ENCODE measurements around the gene KCNIP3. TPM values are rescaled to one million over a fixed set of nuclear protein-coding genes. Genes with fewer than 3 reads are reported as not detected.

KCNIP3 gene
- total RNA-seq, 4 donors from 2014 or later = 5.2 to 20.4 (median 11.4) TPM

DNA sequence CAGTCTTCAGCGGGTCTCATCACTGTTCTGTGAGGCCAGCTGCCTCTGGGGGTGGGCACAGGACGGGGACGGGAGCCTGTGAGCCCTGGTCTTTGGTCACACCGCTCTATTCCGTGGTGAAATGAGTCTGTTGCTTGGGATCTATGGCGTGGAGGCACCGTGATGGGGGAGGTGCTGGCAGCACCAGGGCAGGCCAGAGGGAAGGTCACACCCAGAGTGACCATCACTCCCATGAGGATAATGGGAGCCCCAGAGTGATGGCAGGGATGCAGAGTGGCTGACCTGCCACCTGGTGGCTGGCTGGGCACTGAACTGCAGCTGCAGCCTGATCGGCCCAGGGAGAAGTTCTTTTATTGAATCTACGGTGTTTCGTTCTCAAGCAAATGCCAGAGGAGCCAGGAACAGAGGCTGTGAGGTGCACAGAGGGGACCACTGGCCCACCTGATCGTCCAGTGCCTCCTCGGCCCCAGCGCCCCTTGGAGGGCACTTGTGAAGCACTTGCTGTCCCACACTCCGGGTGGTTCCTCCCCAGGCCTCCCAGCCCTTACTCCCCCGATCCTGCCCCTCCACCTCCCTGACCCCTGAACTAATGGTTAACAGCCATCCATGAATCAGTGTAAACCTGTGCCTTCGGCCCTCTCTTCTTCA lies 17.9 kb downstream of the KCNIP3 start:
- no peak for TF ChIP-seq POLR2A (IDR thresholded peaks at IDR 0.05)
- TF ChIP-seq, protein P1, sequence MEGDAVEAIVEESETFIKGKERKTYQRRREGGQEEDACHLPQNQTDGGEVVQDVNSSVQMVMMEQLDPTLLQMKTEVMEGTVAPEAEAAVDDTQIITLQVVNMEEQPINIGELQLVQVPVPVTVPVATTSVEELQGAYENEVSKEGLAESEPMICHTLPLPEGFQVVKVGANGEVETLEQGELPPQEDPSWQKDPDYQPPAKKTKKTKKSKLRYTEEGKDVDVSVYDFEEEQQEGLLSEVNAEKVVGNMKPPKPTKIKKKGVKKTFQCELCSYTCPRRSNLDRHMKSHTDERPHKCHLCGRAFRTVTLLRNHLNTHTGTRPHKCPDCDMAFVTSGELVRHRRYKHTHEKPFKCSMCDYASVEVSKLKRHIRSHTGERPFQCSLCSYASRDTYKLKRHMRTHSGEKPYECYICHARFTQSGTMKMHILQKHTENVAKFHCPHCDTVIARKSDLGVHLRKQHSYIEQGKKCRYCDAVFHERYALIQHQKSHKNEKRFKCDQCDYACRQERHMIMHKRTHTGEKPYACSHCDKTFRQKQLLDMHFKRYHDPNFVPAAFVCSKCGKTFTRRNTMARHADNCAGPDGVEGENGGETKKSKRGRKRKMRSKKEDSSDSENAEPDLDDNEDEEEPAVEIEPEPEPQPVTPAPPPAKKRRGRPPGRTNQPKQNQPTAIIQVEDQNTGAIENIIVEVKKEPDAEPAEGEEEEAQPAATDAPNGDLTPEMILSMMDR (IDR thresholded peaks at IDR 0.05) = no peak
- no peak overlapping the region for H3K4me3 ChIP-seq (ENCODE audit: low read depth, poor library complexity, severe bottlenecking)
- intact Hi-C loops (cut with DNase I; ENCODE audit: low total_unique reads) = loop anchor here (10.0 kb wide), 1 partner anchor 80 kb away; no protein-coding TSS in a partner anchor
- WGBS, 2 donors = 66 to 69% methylated on average over 14 to 16 of the region's 16 CpGs
- no peak for DNase-seq (ENCODE audit: low spot score in 2 of 2)

DNA sequence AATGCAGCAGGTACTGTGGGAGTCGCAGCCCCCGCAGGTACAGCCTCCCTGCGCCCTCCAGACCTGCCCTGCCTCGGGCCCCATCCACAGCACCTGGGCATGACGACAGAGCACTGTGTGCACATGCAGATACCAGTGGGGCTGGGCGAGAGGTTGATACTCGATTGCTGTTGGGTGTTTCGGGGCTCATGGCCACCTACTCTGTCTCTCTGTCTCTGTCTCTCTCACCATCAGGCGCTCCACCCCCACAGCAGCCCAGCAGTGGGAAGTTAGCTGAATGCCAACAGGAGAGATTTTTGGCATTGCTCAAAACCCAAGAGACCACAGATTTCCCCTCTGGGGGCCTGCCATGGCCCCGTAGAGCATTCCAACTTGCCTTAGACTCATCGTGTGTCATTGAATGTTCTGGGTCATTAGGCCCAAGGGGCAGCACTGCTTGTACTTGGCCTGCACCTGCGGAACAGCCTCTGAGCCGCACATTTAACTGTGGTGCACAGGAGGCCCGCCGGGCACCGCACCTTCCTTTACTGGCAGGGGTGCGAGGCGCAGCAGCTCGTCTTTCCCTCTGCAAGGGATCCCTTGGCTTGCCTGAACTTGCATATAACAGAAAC lies 18.8 kb downstream of the KCNIP3 start:
- no peak for DNase-seq (ENCODE audit: low spot score in 2 of 2)
- TF ChIP-seq, protein P1 (IDR thresholded peaks at IDR 0.05) = no peak
- TF ChIP-seq POLR2A (IDR thresholded peaks at IDR 0.05) = no peak
- 65 to 74% methylated on average over 19 of the region's 19 CpGs for WGBS, 2 donors
- H3K4me3 ChIP-seq (ENCODE audit: low read depth, poor library complexity, severe bottlenecking) = no peak overlapping the region
- intact Hi-C loops (cut with DNase I; ENCODE audit: low total_unique reads) = loop anchor here (10.0 kb wide), 1 partner anchor 81 kb away; no protein-coding TSS in a partner anchor

DNA sequence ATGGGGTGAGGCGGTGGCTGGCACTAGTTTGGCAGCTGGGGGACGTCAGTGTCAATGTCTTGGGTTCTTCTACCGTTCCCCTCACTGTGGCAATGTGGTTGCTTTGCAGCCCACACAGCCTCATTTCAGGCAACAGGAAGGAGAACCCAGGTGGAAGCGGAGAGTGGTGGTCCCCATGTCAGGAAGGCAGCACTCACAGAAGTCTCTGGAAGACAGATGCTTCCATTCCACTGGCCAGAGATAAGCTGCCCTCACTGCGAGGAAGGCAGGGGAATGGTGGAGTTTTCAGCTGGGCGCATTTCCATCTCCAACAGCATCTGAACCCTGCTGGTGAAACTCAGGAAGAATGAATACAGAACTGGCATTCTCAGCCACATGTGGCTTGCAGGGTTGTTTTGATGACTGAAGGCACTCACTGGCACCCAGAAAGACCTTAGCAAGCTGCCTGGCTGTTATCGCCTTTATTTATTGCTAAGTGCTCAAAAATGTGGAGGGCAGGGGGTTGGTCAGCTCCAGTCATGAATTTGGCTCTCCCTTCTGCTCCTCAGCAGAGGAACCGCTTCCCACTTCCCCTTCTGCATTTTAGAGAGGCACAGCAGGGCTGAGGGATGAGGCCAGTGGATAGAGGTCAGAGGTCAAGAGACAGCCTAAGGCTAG lies 19.4 kb downstream of the KCNIP3 start:
- no peak overlapping the region for H3K4me3 ChIP-seq (ENCODE audit: low read depth, poor library complexity, severe bottlenecking)
- intact Hi-C loops (cut with DNase I; ENCODE audit: low total_unique reads) = loop anchor here (10.0 kb wide), 1 partner anchor 82 kb away; no protein-coding TSS in a partner anchor
- TF ChIP-seq, protein P1 (IDR thresholded peaks at IDR 0.05) = no peak
- TF ChIP-seq POLR2A (IDR thresholded peaks at IDR 0.05) = no peak
- 61 to 66% methylated on average over 8 of the region's 8 CpGs for WGBS, 2 donors
- no peak for DNase-seq (ENCODE audit: low spot score in 2 of 2)

DNA sequence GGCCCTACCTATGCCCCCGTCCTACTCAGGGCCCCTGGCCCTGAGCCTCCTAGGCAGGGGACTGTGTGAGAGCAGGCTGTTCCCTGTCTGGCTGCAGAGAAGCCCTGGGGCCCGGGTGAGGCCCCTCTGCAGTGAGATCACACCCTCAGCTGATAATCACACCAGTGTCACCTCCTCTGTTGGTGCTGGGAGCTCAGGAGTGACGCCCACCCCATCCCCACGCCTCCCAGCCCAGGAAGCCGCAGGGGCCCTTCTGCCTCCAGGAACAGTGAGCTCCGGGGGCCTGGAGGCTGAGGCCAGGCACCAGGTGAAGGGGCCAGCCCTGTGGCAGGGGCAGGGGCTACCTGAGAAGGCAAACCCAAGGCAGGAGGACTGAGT lies 20.0 kb downstream of the KCNIP3 start:
- TF ChIP-seq, protein P1 (IDR thresholded peaks at IDR 0.05) = no peak
- no peak for TF ChIP-seq POLR2A (IDR thresholded peaks at IDR 0.05)
- no peak overlapping the region for H3K4me3 ChIP-seq (ENCODE audit: low read depth, poor library complexity, severe bottlenecking)
- WGBS, 2 donors = 43 to 48% methylated on average over 5 to 6 of the region's 6 CpGs
- DNase-seq (ENCODE audit: low spot score in 2 of 2) = no peak
- intact Hi-C loops (cut with DNase I; ENCODE audit: low total_unique reads) = loop anchor here (10.0 kb wide), 1 partner anchor 82 kb away; no protein-coding TSS in a partner anchor

DNA sequence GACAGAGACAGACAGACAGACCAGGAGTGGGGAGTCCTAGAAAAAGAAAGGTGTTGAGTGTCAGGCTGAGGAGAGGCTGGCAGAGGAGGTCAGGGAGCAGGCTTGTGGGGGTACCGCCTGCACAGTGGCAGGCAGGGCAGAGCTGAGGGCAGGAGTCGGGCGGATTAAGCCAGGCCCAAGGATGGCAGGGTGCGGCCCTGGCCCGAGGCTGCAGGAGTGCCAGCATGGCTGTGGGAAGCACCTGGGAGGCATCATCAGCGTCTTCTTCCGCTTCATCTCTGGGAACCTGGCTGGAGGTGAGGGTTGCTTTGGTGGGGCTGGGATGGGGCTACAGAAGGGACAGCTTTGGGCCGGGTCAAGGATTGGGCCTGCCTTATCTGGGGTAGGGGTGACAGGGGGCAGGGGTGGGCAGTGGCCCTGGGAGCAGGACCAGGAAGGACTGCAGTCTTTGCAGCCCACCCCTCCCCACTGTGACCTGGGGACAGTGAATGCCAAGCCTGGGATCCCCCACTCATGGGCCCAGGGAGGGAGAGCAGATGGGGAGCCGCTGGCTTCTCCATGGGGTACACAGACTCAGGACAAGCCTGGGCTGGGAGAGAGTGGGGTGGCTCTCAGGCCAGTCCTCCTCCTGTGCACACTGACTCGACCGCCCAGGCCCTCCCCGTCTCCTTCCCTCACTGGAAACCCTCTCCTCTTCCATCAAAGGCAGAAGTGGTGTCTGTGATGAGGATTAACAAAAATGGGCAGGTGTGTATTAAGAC lies 20.7 kb downstream of the KCNIP3 start:
- DNase-seq (ENCODE audit: low spot score in 2 of 2) = no peak
- WGBS, 2 donors = 66% methylated on average over 12 of the region's 12 CpGs
- TF ChIP-seq POLR2A (IDR thresholded peaks at IDR 0.05) = no peak
- TF ChIP-seq, protein P1 (IDR thresholded peaks at IDR 0.05) = no peak
- intact Hi-C loops (cut with DNase I; ENCODE audit: low total_unique reads) = loop anchor here (10.0 kb wide), 1 partner anchor 83 kb away; no protein-coding TSS in a partner anchor
- no peak overlapping the region for H3K4me3 ChIP-seq (ENCODE audit: low read depth, poor library complexity, severe bottlenecking)

All from lower leg skin (tissue), 4 donors.